ENCODE measurements around the gene PFDN1.

GRCh38 chr5:140297283-140297682 is 5.6 kb downstream of the PFDN1 start:
- TF ChIP-seq CTCF (IDR thresholded peaks at IDR 0.05) (no peak), ZFX (IDR thresholded peaks at IDR 0.05; ENCODE audit: borderline replicate concordance) (no peak)
